A549 (cell line): Measurements from ENCODE around the gene ADI1. TPM values are rescaled to one million over a fixed set of nuclear protein-coding genes. Genes with fewer than 3 reads are reported as not detected.

Experiments
- ATAC-seq, 2 experiments: fragments of 200-7000 bp in 1 of 2; fragments of >200 bp in 1 of 2; cut with Nextera tagmentation in 1 of 2; cut with Tn5 transposase in 1 of 2; 3 replicates each; pipeline versions ENCODE4 v1.8.0 to v1.9.1; 2018 to 2020; ENCODE audit warnings: mild to moderate bottlenecking in 1 of 2, moderate library complexity in 1 of 2
- CTCF ChIA-PET: fragments of 300-600 bp; sonication (Branson Sonifier 250); formaldehyde crosslinking; extraction: SDS; loops from one replicate; lab custom pipeline; 2021; ENCODE audit warnings: antibody characterized with exemption, inconsistent platforms; lab: Yijun Ruan, JAX
- POLR2A ChIA-PET: fragments of 350-600 bp; formaldehyde crosslinking; extraction: SDS; loops from one replicate; lab custom pipeline; 2021; ENCODE audit warnings: antibody characterized with exemption, inconsistent platforms; lab: Yijun Ruan, JAX
- DNase-seq, 2 experiments: peaks; one replicate each; pipeline versions ENCODE4 v3.0.0 to v3.0.0-alpha.2; 2011 to 2016; ENCODE audit warnings: low read depth in 1 of 2, low spot score in 1 of 2
- FAIRE-seq: peaks from 2 replicates; lab custom pipeline; 2011; peaks lifted over from hg19 to GRCh38; lab: Jason Lieb, UNC
- H3K27ac ChIP-seq, 2 experiments: fragments of >200 bp; sonication (Bioruptor Twin); formaldehyde crosslinking; 3 replicates each; pipeline ENCODE4 v1.5.1; 2016 to 2017
- H3K4me1 ChIP-seq: fragments of >200 bp; sonication (Bioruptor Twin); formaldehyde crosslinking; 3 replicates; pipeline ENCODE4 v1.6.1; 2016
- H3K4me2 ChIP-seq: fragments of >200 bp; sonication (Bioruptor Twin); formaldehyde crosslinking; 3 replicates; pipeline ENCODE4 v1.6.1; 2016
- H3K4me3 ChIP-seq: fragments of >200 bp; sonication (Bioruptor Twin); formaldehyde crosslinking; 3 replicates; pipeline ENCODE4 v1.5.1; 2016
- H3K9me3 ChIP-seq: fragments of >200 bp; sonication (Bioruptor Twin); formaldehyde crosslinking; 3 replicates; pipeline ENCODE4 v1.6.1; 2016
- BHLHE40 ChIP-seq: IDR thresholded peaks from 2 replicates; pipeline ENCODE4 v1.6.1; 2012; ENCODE audit warnings: low read depth, low read length, inconsistent platforms
- CBX2 ChIP-seq: fragments of 200-600 bp; sonication (generic); IDR thresholded peaks from 2 replicates; pipeline ENCODE4 v1.6.1; 2016; ENCODE audit warnings: low read depth, mild to moderate bottlenecking, borderline replicate concordance
- CBX8 ChIP-seq: fragments of 200-600 bp; sonication (generic); IDR thresholded peaks from 2 replicates; pipeline ENCODE4 v1.6.1; 2016
- CEBPB ChIP-seq, 2 experiments: fragments of >200 bp in 1 of 2; sonication (Bioruptor Twin) in 1 of 2; formaldehyde crosslinking in 1 of 2; IDR thresholded peaks; 2 replicates each; pipeline ENCODE4 v1.6.1; 2012 to 2016
- CHD4 ChIP-seq: fragments of 200-600 bp; sonication (generic); IDR thresholded peaks from 2 replicates; pipeline ENCODE4 v1.6.1; 2016; ENCODE audit warnings: antibody characterized with exemption, mild to moderate bottlenecking, borderline replicate concordance
- EHMT2 ChIP-seq: fragments of 200-600 bp; sonication (generic); IDR thresholded peaks from 2 replicates; pipeline ENCODE4 v1.6.1; 2016; ENCODE audit warnings: antibody characterized with exemption, low read depth, mild to moderate bottlenecking, moderate library complexity
- EP300 ChIP-seq, 2 experiments: fragments of >200 bp; sonication (Bioruptor Twin); formaldehyde crosslinking; IDR thresholded peaks; 2 replicates in 1 of 2; 3 replicates in 1 of 2; pipeline ENCODE4 v1.6.1; 2016 to 2017
- FOSL2 ChIP-seq, 2 experiments: fragments of 450-650 bp in 1 of 2; fragments of >200 bp in 1 of 2; sonication (Bioruptor Twin) in 1 of 2; formaldehyde crosslinking; IDR thresholded peaks; 2 replicates each; pipeline versions ENCODE4 v1.5.0 to v1.6.1; 2016 to 2020; ENCODE audit warnings: mild to moderate bottlenecking in 1 of 2, moderate library complexity in 1 of 2
- FOXS1 ChIP-seq: fragments of 250-450 bp; sonication (Bioruptor Pico); IDR thresholded peaks from 2 replicates; pipeline ENCODE4 v1.5.0; 2020; ENCODE audit warnings: mild to moderate bottlenecking, moderate library complexity
- HDAC2 ChIP-seq: fragments of 200-600 bp; sonication (generic); IDR thresholded peaks from 2 replicates; pipeline ENCODE4 v1.6.1; 2016
- HEYL ChIP-seq: fragments of 250-450 bp; sonication (Bioruptor Pico); IDR thresholded peaks from 2 replicates; pipeline ENCODE4 v1.8.0; 2021; ENCODE audit warnings: mild to moderate bottlenecking, moderate library complexity
- HOXB13 ChIP-seq: fragments of 250-450 bp; sonication (Bioruptor Pico); IDR thresholded peaks from 2 replicates; pipeline ENCODE4 v1.5.0; 2020; ENCODE audit warnings: low read depth, mild to moderate bottlenecking, moderate library complexity
- HOXB5 ChIP-seq: fragments of 250-450 bp; sonication (Bioruptor Pico); IDR thresholded peaks from 2 replicates; pipeline ENCODE4 v1.5.0; 2020; ENCODE audit warnings: mild to moderate bottlenecking, moderate library complexity
- JUN ChIP-seq, 2 experiments: fragments of >200 bp; sonication (Bioruptor Twin); formaldehyde crosslinking; IDR thresholded peaks; 2 replicates in 1 of 2; 3 replicates in 1 of 2; pipeline ENCODE4 v1.6.1; 2016 to 2017
- MAFK ChIP-seq: fragments of 450-650 bp; IDR thresholded peaks from 2 replicates; pipeline ENCODE4 v1.6.1; 2014; ENCODE audit not compliant: partially characterized antibody
- MAZ ChIP-seq: fragments of 150-350 bp; IDR thresholded peaks from 2 replicates; pipeline ENCODE4 v1.6.1; 2014; ENCODE audit warnings: antibody characterized with exemption, low read depth, low read length, borderline replicate concordance
- MYC ChIP-seq: IDR thresholded peaks from 2 replicates; pipeline ENCODE4 v1.6.1; 2012; ENCODE audit warnings: mild to moderate bottlenecking, inconsistent platforms, low read length, improper control_type of control experiment, borderline replicate concordance
- NR3C1 ChIP-seq: fragments of >200 bp; sonication (Bioruptor Twin); formaldehyde crosslinking; IDR thresholded peaks from 3 replicates; pipeline ENCODE4 v1.6.1; 2017
- PHF8 ChIP-seq: fragments of 200-600 bp; sonication (generic); IDR thresholded peaks from 2 replicates; pipeline ENCODE4 v1.6.1; 2016; ENCODE audit warnings: low read depth, mild to moderate bottlenecking, antibody characterized with exemption, moderate library complexity, borderline replicate concordance
- POLR2A ChIP-seq: IDR thresholded peaks from 2 replicates; pipeline ENCODE4 v1.6.1; 2012; ENCODE audit warnings: mild to moderate bottlenecking, low read length
- RCOR1 ChIP-seq: fragments of 150-350 bp; IDR thresholded peaks from 2 replicates; pipeline ENCODE4 v1.6.1; 2014; ENCODE audit warnings: antibody characterized with exemption, low read length, low read depth
- RNF2 ChIP-seq: fragments of 200-600 bp; sonication (generic); IDR thresholded peaks from 2 replicates; pipeline ENCODE4 v1.6.1; 2016; ENCODE audit warnings: low read depth, mild to moderate bottlenecking, antibody characterized with exemption, moderate library complexity, borderline replicate concordance
- SMC3 ChIP-seq: fragments of >200 bp; sonication (Bioruptor Twin); formaldehyde crosslinking; IDR thresholded peaks from 3 replicates; pipeline ENCODE4 v1.6.1; 2018; ENCODE audit warnings: inconsistent platforms
- TFCP2L1 ChIP-seq: fragments of 250-450 bp; sonication (Bioruptor Pico); IDR thresholded peaks from 2 replicates; pipeline ENCODE4 v1.5.0; 2021; ENCODE audit warnings: mild to moderate bottlenecking
- TP53 ChIP-seq: fragments of 250-450 bp; sonication (Bioruptor Pico); IDR thresholded peaks from 2 replicates; pipeline ENCODE4 v1.5.0; 2021; ENCODE audit warnings: mild to moderate bottlenecking, moderate library complexity
- ZFP36 ChIP-seq: fragments of 450-650 bp; IDR thresholded peaks from 2 replicates; pipeline ENCODE4 v1.6.1; 2014; ENCODE audit warnings: borderline replicate concordance; ENCODE audit not compliant: partially characterized antibody
- ZSCAN20 ChIP-seq: fragments of 250-450 bp; sonication (Bioruptor Pico); IDR thresholded peaks from 2 replicates; pipeline ENCODE4 v1.8.0; 2022; ENCODE audit warnings: mild to moderate bottlenecking, moderate library complexity
- WGBS: methylation state at CpG from one replicate; pipeline ENCODE4 v1.1.6; 2017; ENCODE audit errors: missing lambda C conversion rate; 5-methylcytosine and 5-hydroxymethylcytosine counted together
- polyA plus RNA-seq, 4 experiments: library from polyadenylated mRNA; depleted of rRNA in 3 of 4; stranded (reverse); fragments of >200 nt; fragmentation: RNase III in 1 of 4; extraction: RNeasy Plus Mini Kit Qiagen cat#74134 plus additional on column Dnase treatment in 1 of 4; gene quantifications; 2 replicates in 3 of 4; 3 replicates in 1 of 4; pipeline ENCODE4 v1.2.3, GENCODE V29; 2011 to 2017
- TF ChIP-seq, protein P1 (sequence below): fragments of 250-450 bp; sonication (Bioruptor Pico); IDR thresholded peaks from 2 replicates; pipeline ENCODE4 v1.5.0; 2021; ENCODE audit warnings: mild to moderate bottlenecking, moderate library complexity, borderline replicate concordance
- TF ChIP-seq, protein P2 (sequence below): fragments of >200 bp; sonication (Bioruptor Twin); formaldehyde crosslinking; IDR thresholded peaks from 3 replicates; pipeline ENCODE4 v1.5.1; 2016
- TF ChIP-seq, protein P3 (sequence below): IDR thresholded peaks from 2 replicates; pipeline ENCODE4 v1.6.1; 2012; ENCODE audit warnings: low read depth, borderline replicate concordance
- TF ChIP-seq, protein P4 (sequence below): IDR thresholded peaks from 2 replicates; pipeline ENCODE4 v1.6.1; 2012
- TF ChIP-seq, protein P5 (sequence below): fragments of >200 bp; sonication (Bioruptor Twin); formaldehyde crosslinking; IDR thresholded peaks from 2 replicates; pipeline ENCODE4 v1.6.1; 2016

Gene ADI1
- polyA plus RNA-seq, 2 of the 4 experiments (the other 2 are of a cell fraction), result 47.9 to 84.6 TPM

DNA sequence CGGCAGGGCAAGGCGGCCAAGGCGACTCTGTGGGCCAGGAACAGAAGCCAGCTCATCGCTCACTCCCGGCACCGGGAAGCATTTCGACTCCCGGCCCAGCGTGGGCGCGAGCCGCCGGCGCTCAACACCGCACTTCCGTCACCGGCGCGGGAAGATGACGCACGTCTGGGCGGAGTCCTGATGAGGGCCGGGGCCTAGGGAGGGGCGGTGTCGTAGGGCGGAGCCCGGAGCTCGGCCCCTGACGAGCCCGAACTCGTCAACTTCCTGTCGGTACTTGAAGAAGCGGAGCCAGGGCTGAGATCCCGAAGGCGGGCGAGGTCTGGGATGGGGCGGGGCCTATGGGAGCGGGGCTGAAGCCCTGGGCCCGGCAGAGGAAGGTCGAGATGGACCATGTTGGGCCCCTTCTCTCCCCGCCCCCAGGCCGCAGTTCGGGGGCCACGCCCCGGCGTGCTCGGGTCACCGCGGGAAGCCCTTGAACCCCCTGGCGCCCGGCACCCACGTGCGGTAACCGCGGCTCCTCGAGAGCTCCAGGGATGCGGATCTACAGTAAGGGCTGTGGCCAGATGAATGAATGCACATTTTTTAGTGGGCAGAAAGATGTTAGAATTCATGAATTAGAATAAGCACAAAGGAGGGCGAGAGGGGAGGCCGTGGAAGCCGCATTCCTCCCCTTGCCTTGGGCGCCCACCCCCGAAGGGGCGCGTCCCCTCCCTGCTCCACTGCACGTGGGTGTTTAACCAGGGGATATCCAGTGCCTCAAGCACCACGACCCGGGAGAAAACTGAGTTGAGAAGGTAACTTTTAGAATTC is 39.1 kb upstream of the ADI1 start, which contains the start of gene RNASEH1:
Gene RNASEH1 (minus strand): TSS at position 129 of the 810 bp plus-strand sequence. CDS start 73 bp downstream, at position 56.
- ChIA-PET CTCF (interaction anchor here (0.6 to 2.7 kb wide), 6 partner anchors 15 to 134 kb away, joined by 3 to 9 read pairs (median 3); no protein-coding TSS in a partner anchor), POLR2A (interaction anchor here (0.5 to 2.1 kb wide), 30 partner anchors 8 to 181 kb away, joined by 3 to 62 read pairs (median 6); partner anchors contain the start of genes ADI1, EIPR1, RPS7 and TRAPPC12)
- Histone ChIP-seq H3K4me3 (peak within 1 kb of the TSS; percentile 94), H3K9me3 (no peaks in the 10 kb centered on the region), H3K4me2 (peak within 1 kb of the TSS; percentile 90), H3K4me1 (peaks cover 15% of the 10 kb centered on the region), H3K27ac (peak within 1 kb of the TSS; percentile 93 to 94)
- DNase-seq (peak; percentile 99 to 100), FAIRE-seq (peak; percentile 59), ATAC-seq (peak; percentile 99)
- 3% methylated on average over 33 of the region's 67 CpGs for WGBS
- TF ChIP-seq PHF8 (no peak; the same call in 1 of the 2 replicates), HOXB13 (peak; percentile 93; the same call in 1 of the 2 replicates), HDAC2 (no peak), RNF2 (no peak), ZSCAN20 (no peak), EHMT2 (no peak), JUN (IDR thresholded peaks at IDR 0.05) (peak; percentile 88 to 96), SMC3 (no peak; the same call in 1 of the 3 replicates), FOXS1 (CRISPR knock-in tag) (peak; percentile 63; the same call in 1 of the 2 replicates), MAFK (no peak), MAZ (no peak), RCOR1 (no peak), POLR2A (peak; percentile 94), ZFP36 (no peak), CHD4 (no peak), EP300 (IDR thresholded peaks at IDR 0.05) (no peak), BHLHE40 (peak; percentile 53), NR3C1 (no peak), FOSL2 (IDR thresholded peaks at IDR 0.05) (no peak), FOSL2 (CRISPR knock-in tag; IDR thresholded peaks at IDR 0.05) (peak; percentile 60), CEBPB (IDR thresholded peaks at IDR 0.05) (no peak), HOXB5 (CRISPR knock-in tag) (peak; percentile 92), HEYL (CRISPR knock-in tag) (no peak), TFCP2L1 (CRISPR knock-in tag) (no peak), TP53 (CRISPR knock-in tag) (peak; percentile 85; the same call in 1 of the 2 replicates), CBX2 (no peak), MYC (peak; percentile 96), CBX8 (no peak)
- TF ChIP-seq, protein P1, sequence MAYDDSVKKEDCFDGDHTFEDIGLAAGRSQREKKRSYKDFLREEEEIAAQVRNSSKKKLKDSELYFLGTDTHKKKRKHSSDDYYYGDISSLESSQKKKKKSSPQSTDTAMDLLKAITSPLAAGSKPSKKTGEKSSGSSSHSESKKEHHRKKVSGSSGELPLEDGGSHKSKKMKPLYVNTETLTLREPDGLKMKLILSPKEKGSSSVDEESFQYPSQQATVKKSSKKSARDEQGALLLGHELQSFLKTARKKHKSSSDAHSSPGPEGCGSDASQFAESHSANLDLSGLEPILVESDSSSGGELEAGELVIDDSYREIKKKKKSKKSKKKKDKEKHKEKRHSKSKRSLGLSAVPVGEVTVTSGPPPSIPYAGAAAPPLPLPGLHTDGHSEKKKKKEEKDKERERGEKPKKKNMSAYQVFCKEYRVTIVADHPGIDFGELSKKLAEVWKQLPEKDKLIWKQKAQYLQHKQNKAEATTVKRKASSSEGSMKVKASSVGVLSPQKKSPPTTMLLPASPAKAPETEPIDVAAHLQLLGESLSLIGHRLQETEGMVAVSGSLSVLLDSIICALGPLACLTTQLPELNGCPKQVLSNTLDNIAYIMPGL (CRISPR knock-in tag), result 0 out of 2 replicates have a peak, but pooled peaks have one; percentile 63
- TF ChIP-seq, protein P2, sequence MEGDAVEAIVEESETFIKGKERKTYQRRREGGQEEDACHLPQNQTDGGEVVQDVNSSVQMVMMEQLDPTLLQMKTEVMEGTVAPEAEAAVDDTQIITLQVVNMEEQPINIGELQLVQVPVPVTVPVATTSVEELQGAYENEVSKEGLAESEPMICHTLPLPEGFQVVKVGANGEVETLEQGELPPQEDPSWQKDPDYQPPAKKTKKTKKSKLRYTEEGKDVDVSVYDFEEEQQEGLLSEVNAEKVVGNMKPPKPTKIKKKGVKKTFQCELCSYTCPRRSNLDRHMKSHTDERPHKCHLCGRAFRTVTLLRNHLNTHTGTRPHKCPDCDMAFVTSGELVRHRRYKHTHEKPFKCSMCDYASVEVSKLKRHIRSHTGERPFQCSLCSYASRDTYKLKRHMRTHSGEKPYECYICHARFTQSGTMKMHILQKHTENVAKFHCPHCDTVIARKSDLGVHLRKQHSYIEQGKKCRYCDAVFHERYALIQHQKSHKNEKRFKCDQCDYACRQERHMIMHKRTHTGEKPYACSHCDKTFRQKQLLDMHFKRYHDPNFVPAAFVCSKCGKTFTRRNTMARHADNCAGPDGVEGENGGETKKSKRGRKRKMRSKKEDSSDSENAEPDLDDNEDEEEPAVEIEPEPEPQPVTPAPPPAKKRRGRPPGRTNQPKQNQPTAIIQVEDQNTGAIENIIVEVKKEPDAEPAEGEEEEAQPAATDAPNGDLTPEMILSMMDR, result no peak
- TF ChIP-seq, protein P3, sequence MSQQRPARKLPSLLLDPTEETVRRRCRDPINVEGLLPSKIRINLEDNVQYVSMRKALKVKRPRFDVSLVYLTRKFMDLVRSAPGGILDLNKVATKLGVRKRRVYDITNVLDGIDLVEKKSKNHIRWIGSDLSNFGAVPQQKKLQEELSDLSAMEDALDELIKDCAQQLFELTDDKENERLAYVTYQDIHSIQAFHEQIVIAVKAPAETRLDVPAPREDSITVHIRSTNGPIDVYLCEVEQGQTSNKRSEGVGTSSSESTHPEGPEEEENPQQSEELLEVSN, result peak; percentile 99
- TF ChIP-seq, protein P4, sequence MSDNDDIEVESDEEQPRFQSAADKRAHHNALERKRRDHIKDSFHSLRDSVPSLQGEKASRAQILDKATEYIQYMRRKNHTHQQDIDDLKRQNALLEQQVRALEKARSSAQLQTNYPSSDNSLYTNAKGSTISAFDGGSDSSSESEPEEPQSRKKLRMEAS, result peak; percentile 100
- TF ChIP-seq, protein P5, sequence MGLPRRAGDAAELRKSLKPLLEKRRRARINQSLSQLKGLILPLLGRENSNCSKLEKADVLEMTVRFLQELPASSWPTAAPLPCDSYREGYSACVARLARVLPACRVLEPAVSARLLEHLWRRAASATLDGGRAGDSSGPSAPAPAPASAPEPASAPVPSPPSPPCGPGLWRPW, result no peak
